SH-SY5Y (cell line): ENCODE data around the gene DGKQ.

Experiments
- GATA2 ChIP-seq: IDR thresholded peaks from 2 replicates; pipeline ENCODE4 v1.6.1; 2011; ENCODE audit warnings: mild to moderate bottlenecking, low read depth, low read length
- GATA3 ChIP-seq: IDR thresholded peaks from 2 replicates; pipeline ENCODE4 v1.6.1; 2011; ENCODE audit warnings: low read depth, mild to moderate bottlenecking, low read length, moderate library complexity

DNA sequence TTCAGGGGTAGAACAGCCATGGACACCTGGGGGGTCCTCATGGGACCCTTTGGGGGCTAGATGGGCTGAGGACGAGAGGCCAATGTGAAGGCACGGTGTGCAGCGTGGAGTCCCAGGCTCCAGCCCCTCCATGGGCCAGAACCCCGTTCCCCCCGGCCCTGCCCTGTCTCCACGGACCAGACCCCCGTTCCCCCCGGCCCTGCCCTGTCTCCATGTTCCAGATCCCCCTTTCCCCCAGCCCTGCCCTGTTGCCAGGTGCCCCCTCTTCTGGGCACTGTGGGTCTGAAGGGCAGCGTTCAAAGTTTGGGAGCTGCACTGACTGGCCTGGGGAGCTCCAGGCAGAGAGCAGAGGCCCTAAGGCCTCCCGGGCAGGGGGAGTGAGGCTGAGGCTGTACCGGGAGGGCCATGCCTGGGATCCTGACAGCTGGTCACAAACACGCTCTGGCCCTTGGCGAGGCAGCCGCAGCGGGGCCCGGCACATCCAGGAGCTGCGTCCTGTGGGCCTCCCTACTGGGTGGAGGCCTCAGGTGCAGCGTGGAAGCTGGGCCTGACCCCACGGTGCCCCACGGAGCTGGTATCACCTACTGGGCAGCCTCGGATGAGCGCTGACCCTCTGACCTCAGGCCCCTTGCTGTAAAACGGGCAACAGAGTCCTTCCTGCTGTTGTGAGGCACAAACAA is 8.9 kb downstream of the DGKQ start:
- TF ChIP-seq GATA3 (no peak), GATA2 (no peak)
